Fibroblast of lung (primary cell): ENCODE data around the gene WNT9A.

Source experiments
- CTCF ChIP-seq, 2 donors: IDR thresholded peaks in 1 of 2; conservative IDR thresholded peaks in 1 of 2; 1 replicate in 1 of 2; 2 replicates in 1 of 2; pipeline ENCODE4 v1.5.1; 2011 to 2012; ENCODE audit warnings: low read length in 2 of 2, control low read depth in 1 of 2, inconsistent platforms in 1 of 2, low read depth in 1 of 2, mild to moderate bottlenecking in 1 of 2
- EZH2 ChIP-seq: IDR thresholded peaks from 2 replicates; pipeline ENCODE4 v1.5.1; 2012; ENCODE audit warnings: low read length, control low read depth, mild to moderate bottlenecking; ENCODE audit errors: missing control alignments

GRCh38 chr1:227886993-227887696 lies 60.6 kb downstream of the WNT9A start:
- TF ChIP-seq CTCF (conservative IDR thresholded peaks at IDR 0.05 in 1 of 2, IDR thresholded peaks at IDR 0.05 in 1 of 2; ENCODE audit: low read depth in 1 of 2, low read length in 2 of 2) (no peak), EZH2 (no peak)
